ENCODE measurements around the gene IGLL1. TPM values are rescaled to one million over a fixed set of nuclear protein-coding genes. Genes with fewer than 3 reads are reported as not detected.

The IGLL1 gene
- total and polyA plus RNA-seq, 10 donors = 0.26 TPM; not detected in 9

DNA sequence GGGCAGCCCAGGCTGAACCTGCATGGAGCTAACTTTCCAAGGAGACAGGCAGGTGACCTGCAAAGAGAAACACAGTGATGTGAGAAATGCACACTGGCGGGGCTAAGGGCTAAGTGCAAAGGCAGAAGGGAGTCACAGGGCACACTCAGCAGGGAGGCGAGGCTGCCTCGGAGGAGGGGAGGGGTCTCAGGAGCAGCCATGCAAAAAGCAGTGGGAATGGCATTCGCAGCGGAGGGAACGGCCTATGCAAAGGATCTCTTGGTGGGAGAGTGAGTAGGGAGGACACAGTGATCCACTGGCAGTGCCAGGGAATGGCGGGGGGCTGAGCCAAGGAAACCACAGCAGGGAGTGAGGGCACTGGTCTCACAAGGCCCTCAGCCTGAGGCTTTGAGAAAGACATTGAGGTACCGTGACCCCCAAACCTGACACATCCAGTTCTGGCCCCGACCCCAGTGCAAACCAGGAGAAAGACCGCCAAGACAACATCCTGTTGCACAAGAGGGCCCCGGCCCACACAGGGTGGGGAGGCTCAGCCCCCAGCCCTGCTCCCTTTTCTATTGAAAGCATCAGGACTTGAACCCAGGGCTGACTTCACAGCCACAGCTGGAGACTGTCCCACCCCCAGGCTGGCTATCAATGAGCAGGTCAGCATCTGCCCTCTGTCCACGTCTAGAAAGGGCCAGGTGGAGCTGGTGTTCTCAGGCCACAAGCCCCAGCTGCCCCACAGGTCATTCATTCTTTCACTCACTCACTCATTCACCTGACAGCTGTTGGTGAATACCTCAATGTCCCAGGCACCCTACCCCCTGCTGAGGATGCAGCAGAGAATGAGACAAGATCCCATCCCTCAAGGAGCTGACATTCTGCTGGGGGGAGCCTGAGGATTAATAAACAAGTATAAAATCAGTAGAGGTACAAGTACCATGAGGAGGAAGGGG is 50.7 kb downstream of the IGLL1 start:
- Histone ChIP-seq H3K4me1 (peaks cover 0 to 23% (median 11%) of the 10 kb centered on the region in 6 donors), H3K27me3 (replicated peaks in 1 of 7) (peaks cover 0 to 7% (median 0%) of the 10 kb centered on the region in 7 donors), H3K4me3 (no peak overlapping the region), H3K27ac (no peak overlapping the region), H3K36me3 (no peaks in the 10 kb centered on the region), H3K9me3 (no peaks in the 10 kb centered on the region)
- intact Hi-C loops (cut with DNase I; ENCODE audit: low total_unique reads) = loop anchor here (10.0 kb wide), 1 partner anchor 125 kb away; no protein-coding TSS in a partner anchor
- TF ChIP-seq, protein P1, sequence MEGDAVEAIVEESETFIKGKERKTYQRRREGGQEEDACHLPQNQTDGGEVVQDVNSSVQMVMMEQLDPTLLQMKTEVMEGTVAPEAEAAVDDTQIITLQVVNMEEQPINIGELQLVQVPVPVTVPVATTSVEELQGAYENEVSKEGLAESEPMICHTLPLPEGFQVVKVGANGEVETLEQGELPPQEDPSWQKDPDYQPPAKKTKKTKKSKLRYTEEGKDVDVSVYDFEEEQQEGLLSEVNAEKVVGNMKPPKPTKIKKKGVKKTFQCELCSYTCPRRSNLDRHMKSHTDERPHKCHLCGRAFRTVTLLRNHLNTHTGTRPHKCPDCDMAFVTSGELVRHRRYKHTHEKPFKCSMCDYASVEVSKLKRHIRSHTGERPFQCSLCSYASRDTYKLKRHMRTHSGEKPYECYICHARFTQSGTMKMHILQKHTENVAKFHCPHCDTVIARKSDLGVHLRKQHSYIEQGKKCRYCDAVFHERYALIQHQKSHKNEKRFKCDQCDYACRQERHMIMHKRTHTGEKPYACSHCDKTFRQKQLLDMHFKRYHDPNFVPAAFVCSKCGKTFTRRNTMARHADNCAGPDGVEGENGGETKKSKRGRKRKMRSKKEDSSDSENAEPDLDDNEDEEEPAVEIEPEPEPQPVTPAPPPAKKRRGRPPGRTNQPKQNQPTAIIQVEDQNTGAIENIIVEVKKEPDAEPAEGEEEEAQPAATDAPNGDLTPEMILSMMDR (IDR thresholded peaks at IDR 0.05 in 8 of 11, conservative IDR thresholded peaks at IDR 0.05 in 3 of 11) = no peak
- TF ChIP-seq POLR2AphosphoS5 (IDR thresholded peaks at IDR 0.05) (no peak), POLR2A (IDR thresholded peaks at IDR 0.05) (no peak)
- DNase-seq = peak; percentile 58
- WGBS, 5 donors = 62 to 76% (median 71%) methylated on average over 8 to 12 of the region's 12 CpGs

DNA sequence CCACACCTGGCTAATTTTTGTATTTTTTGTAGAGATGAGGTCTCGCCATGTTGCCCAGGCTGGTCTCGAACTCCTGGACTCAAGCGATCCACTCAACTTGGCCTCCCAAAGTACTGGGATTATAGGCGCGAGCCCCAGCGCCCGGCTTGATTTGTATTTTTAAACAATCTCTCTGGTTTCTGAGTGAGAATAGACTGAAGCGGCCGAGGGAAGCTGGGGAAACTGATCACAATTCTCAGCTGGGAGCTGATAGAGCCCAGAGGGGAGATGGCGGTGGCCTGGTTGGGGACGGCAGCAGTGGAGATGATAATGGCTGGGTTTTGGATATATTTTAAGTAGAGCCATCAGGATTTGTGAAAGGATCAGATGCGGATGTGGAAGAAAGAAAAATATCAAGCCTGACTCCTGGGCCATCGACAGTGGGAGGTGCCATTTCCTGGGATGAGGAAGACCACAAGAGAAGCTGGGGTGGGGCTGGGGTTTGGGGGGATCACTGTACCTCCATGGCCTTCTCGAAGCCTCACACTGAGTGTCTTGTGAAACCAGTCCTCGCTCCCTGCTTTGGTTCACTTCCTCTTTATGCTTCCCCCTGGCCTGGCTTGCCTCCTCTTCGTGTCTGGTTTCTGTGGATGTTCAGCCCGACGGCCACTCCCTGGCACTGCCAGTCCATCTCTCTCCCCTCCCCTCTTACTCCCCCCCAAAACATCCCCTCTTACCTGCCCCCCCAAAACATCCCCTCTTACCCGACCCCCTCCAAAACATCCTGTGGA is 51.9 kb downstream of the IGLL1 start:
- Histone ChIP-seq H3K27me3 (replicated peaks in 1 of 7) (peaks cover 0 to 8% (median 0%) of the 10 kb centered on the region in 7 donors), H3K36me3 (no peaks in the 10 kb centered on the region), H3K4me1 (peaks cover 0 to 12% (median 3%) of the 10 kb centered on the region in 6 donors), H3K9me3 (no peaks in the 10 kb centered on the region), H3K4me3 (no peak overlapping the region), H3K27ac (no peak overlapping the region)
- 64 to 77% (median 71%) methylated on average over 19 of the region's 19 CpGs for WGBS, 5 donors
- intact Hi-C loops (cut with DNase I; ENCODE audit: low total_unique reads) = no loop called here
- peak; percentile 58 for DNase-seq
- no peak for TF ChIP-seq POLR2AphosphoS5 (IDR thresholded peaks at IDR 0.05)
- TF ChIP-seq POLR2A (IDR thresholded peaks at IDR 0.05) = no peak
- TF ChIP-seq, protein P1 (IDR thresholded peaks at IDR 0.05 in 8 of 11, conservative IDR thresholded peaks at IDR 0.05 in 3 of 11) = no peak

DNA sequence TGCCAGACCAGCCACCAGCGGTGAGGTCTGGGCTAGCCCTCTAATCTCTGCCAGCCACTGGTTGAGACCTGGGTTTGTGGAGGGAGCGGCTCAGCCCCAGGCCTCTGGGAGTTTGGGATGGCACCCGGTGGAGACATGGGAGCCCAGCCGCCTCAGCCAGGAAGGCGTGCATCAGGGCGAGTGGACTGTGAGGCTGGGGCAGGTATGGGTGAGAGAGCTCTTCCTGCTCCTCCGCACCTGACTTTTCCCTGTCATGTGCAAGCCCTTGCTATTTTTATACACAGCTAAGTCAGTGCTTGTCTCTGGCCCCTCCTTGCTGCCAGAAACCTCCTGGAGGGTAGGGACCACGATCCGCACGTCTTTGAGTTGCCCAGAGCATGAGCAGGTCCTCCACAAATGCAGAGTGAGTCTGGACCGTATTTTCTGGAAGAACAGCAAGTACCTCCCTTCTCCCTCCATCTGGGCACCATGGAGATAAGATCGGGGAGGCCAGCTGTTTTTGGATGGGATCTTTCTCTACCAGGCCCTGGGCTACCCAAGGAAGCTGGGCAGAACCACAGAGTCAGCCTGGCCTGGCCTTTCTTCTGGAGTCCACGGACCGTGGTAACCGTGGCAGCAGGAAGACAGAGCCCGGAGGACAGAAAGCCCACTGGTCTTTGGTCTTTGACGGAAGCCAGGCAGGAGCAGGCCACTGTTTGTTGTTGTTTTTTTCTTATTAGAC is 53.3 kb downstream of the IGLL1 start:
- Histone ChIP-seq H3K36me3 (no peaks in the 10 kb centered on the region), H3K4me1 (peaks cover 3 to 20% (median 12%) of the 10 kb centered on the region in 6 donors), H3K27me3 (replicated peaks in 1 of 7) (peaks cover 0 to 22% (median 8%) of the 10 kb centered on the region in 7 donors), H3K9me3 (no peaks in the 10 kb centered on the region), H3K4me3 (no peak overlapping the region), H3K27ac (no peak overlapping the region)
- 86 to 90% (median 90%) methylated on average over 14 to 17 of the region's 17 CpGs for WGBS, 5 donors
- no peak for TF ChIP-seq POLR2AphosphoS5 (IDR thresholded peaks at IDR 0.05)
- TF ChIP-seq, protein P1 (IDR thresholded peaks at IDR 0.05 in 8 of 11, conservative IDR thresholded peaks at IDR 0.05 in 3 of 11) = no peak
- no peak for TF ChIP-seq POLR2A (IDR thresholded peaks at IDR 0.05)
- DNase-seq = peak; percentile 52
- intact Hi-C loops (cut with DNase I; ENCODE audit: low total_unique reads) = no loop called here

Measured in spleen (tissue), 11 donors.